Activated CD4-positive, alpha-beta T cell treated with anti-CD3 and anti-CD28 coated beads, Interleukin-2, amount 50 U/mL, for 16 hours (primary cell): Measurements from ENCODE around the gene ITM2C.

ENCODE experiments used
- DNase-seq: peaks from one replicate; pipeline ENCODE4 v3.0.0-alpha.2; 2020

The ITM2C gene

GRCh38 chr2:230873661-230874401, 9.1 kb downstream of the ITM2C start:
- DNase-seq = no peak

DNA sequence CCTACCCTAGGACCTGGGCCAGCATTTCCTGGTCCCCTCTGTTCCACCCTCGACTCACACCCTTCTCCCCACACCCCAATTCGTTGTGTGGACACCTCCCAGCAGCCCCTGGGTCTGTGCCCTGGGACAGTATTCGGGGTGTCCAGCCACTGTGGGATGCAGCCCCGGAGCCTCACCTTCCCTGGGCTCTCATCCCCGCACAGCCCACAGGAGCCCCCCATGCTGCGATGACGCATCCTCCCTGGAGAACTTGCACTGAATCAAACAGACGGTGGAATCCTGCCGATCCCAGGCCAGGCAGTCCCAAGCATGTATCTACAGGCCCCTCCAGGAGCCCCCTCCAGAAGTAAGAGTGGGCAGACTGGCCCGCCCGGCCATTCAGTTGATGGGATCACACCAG, 9.7 kb downstream of the ITM2C start:
- DNase-seq = no peak

DNA sequence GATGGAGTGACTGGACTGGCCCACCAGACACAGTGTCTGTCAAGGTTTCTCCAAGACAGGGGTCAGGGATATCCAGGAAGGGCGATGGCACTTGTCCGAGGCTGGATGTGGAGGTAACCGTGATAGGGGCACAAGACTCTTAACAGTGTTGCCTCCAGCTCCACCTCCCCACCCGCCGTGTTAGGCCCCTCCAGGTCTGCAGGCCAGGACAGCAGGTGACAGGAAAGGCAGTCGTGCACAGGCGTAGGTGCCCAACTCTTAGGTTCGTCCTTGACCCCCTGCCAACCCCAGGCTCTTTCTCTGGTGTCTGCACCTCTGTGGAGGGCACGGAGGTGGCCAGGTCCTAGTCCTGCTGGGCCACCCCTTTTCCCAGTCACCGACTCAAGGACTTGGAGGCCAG, 10.1 kb downstream of the ITM2C start:
- DNase-seq = no peak

- DNase-seq = no peak
Measured at GRCh38 chr2:230875347-230876315, 10.9 kb downstream of the ITM2C start.

- DNase-seq = no peak
Measured at GRCh38 chr2:230877116-230877758, 12.5 kb downstream of the ITM2C start.

DNA sequence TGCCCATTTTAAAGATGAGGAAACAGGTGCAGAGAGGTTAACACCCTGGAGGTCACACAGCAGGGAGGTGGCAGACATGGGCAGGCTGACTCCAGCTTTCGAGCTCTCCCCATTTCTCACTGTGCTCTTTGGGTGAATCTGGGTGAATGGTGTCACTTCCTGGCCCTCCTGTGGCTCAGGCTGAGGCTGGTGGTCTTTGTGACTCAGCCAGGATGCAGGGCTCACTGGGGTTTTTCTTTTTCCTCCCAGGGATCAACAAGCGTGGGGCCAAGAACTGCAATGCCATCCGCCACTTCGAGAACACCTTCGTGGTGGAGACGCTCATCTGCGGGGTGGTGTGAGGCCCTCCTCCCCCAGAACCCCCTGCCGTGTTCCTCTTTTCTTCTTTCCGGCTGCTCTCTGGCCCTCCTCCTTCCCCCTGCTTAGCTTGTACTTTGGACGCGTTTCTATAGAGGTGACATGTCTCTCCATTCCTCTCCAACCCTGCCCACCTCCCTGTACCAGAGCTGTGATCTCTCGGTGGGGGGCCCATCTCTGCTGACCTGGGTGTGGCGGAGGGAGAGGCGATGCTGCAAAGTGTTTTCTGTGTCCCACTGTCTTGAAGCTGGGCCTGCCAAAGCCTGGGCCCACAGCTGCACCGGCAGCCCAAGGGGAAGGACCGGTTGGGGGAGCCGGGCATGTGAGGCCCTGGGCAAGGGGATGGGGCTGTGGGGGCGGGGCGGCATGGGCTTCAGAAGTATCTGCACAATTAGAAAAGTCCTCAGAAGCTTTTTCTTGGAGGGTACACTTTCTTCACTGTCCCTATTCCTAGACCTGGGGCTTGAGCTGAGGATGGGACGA, 13.2 kb downstream of the ITM2C start:
- DNase-seq = peak; percentile 28

DNA sequence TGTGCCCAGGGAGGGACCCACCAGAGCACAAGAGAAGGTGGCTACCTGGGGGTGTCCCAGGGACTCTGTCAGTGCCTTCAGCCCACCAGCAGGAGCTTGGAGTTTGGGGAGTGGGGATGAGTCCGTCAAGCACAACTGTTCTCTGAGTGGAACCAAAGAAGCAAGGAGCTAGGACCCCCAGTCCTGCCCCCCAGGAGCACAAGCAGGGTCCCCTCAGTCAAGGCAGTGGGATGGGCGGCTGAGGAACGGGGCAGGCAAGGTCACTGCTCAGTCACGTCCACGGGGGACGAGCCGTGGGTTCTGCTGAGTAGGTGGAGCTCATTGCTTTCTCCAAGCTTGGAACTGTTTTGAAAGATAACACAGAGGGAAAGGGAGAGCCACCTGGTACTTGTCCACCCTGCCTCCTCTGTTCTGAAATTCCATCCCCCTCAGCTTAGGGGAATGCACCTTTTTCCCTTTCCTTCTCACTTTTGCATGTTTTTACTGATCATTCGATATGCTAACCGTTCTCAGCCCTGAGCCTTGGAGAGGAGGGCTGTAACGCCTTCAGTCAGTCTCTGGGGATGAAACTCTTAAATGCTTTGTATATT, 14.0 kb downstream of the ITM2C start:
- DNase-seq = no peak

DNA sequence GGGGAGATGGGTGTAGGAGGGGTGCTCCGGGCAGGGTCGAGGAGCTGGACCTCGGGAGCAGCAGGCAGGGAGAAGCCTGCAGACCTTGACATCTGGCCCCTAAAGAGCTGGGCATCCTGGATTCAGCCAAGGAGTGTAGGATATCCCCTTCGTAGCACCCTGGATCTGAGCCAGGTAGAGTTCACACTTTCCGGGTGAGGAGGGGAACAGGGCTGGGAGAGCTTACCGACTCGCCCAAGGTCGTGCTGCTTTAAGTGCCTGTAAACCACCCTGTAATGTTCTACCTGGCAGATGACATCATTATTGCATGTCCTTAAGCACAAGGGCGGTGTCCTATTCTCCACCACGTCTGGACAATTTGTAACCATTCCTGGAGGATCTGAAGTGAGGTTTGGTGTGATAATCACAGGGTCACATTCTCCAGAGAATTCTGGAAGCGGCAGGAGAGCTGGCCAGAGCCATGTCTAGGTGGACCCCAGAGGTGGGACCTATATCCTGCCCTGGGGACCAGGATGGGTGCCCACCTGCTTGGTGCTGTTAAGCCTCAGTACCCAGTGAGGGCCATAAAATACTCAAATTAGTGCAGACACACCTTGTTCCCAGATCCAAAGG, 14.6 kb downstream of the ITM2C start:
- DNase-seq = no peak

DNA sequence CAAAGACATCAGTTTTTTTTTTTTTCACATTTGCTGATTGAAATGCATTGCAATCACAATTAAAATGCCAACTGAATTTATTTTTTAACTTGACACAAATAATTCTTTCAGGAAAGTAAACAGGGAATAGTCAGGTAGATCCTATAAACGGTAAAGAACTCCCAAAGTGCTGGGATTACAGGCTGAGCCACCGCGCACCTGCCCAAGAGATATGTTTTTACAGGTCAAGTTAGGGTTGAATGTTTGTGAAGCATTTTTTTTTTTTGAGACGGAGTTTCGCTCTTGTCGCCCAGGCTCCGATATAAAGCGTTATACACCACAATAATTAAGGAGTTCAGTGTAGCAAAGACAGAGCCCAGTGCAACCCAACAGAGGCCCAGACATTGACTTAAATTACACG, 15.1 kb downstream of the ITM2C start:
- DNase-seq = no peak

GRCh38 chr2:230881840-230882239, 17.1 kb downstream of the ITM2C start:
- DNase-seq = no peak

- DNase-seq = no peak
Measured at GRCh38 chr2:230885463-230886130, 20.9 kb downstream of the ITM2C start.

- DNase-seq = no peak
Measured at GRCh38 chr2:230886206-230886605, 21.5 kb downstream of the ITM2C start.

DNA sequence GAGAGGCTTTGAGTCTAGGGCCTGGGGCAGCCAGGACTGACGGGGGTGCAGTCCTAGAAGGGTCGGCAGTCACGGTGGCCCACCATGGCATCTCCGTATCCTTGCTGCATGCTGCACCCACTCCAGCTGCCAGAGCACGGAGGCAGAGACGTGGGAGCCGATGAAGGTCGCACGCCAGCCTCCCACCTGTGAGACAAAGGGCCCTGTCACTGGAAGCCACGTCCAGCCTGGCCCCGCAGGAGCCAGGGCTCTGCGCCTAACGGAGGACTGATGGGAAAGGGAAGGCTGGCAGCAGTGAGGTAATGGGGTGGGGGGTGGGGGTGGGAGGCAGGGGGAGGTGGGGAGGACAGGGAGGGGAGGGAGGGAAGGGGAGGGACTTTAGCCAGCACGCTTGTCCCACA, 21.9 kb downstream of the ITM2C start:
- no peak for DNase-seq

DNA sequence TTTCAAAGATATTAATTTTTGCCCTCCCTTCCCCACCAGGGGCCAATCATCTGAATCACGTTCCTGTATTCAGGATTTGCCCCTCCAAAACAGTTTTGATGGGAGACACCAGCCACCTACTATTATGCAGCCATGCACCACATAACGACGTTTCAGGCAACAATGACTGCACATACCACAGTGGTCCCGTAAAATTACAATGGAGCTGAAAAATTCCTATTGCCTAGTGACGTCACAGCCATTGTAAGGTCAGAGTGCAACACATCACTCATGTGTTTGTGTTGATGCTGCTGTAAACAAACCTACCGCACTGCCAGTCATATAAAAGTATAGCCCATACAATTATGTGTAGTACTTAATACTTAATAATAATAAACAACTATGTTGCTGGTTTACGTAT, 22.6 kb downstream of the ITM2C start:
- no peak for DNase-seq

DNA sequence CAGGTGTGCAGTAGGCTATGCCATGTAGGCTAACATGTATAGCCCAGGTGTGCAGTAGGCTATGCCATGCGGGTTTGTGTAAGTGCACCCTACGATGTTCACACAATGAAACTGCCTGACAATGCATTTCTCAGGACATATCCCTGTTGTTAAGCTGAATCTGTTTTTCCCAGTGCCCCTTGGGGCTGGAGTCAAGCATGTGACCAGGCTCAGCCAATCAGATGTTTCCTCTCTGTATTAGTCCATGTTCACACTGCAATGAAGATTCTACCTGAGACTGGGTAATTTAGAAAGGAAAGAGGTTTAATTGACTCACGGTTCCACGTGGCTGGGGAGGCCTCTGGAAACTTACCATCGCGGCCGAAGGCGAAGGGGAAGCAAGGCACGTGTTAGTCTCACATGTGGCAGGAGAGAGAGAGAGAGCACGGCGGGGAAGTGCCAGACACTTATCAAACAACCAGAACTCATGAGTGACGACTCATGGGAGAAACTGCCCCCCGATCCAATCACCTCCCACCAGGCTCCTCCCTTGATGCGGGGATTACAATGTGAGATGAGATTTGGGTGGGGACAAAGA, 24.2 kb downstream of the ITM2C start:
- no peak for DNase-seq

DNA sequence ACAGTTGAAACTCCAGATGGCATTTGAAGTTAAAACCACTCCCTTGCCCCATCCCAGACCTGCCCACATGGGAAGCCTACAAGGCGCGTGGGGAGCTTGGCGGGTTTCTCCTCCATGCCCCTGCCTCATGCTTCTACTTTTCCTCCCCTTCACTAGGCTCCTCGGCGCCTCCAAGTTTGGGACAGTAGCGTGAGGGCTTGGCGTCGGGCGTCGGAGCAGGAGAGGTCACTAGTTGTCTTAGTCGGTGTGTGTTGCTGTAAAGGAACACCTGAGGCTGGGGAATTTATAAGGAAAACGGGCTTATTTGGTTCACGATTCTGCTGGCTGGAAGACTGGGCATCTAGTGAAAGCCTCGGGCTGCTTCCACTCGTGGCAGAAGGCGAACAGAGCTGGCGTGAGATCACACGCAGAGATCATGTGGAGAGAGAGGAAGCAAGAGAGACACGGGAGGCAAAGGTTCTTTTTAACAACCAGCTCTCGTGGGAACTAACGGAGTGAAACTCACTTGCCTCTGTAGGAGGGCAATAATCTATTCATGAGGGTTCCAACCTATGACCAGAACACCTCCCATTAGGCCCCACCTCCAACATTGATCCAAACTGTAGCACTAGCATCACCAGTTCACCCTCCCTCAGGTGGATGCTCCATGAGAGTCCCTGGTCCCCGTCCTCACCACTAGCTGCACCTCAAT, 25.3 kb downstream of the ITM2C start:
- no peak for DNase-seq

- DNase-seq = no peak
Measured at GRCh38 chr2:230890646-230891045, 25.9 kb downstream of the ITM2C start.

DNA sequence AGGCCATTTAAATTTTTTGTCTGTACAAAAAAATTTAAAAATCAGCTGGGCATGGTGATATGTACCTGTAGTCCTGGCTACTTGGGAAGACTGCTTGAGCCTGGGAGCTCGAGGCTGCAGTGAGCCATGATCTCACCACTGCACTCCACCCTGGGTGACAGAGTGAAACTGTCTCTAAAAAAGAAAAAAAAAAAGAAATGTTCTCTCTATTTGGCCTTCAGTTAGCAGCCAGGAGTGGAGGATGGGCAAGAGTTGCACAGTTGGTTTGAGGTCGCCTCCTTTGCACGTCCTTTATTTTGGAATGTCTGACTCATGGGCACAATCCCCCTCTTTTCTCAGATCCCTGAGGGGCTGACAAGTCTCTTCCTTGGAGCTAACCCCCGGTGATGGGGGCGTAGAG, 26.3 kb downstream of the ITM2C start:
- DNase-seq = no peak

GRCh38 chr2:230891509-230891908, 26.8 kb downstream of the ITM2C start:
- DNase-seq = no peak

- no peak for DNase-seq
Measured at GRCh38 chr2:230893338-230893737, 28.6 kb downstream of the ITM2C start.
